ENCODE results near the gene ADCYAP1. TPM values are rescaled to one million over a fixed set of nuclear protein-coding genes. Genes with fewer than 3 reads are reported as not detected.
"Not testable (repeated sequence)": the region's sequence is repeated elsewhere in the genome, so short reads cannot be mapped to it uniquely, and the experiment has no call there.

The ADCYAP1 gene
- total RNA-seq, result not detected in 2 replicates

- intact Hi-C loops (cut with micrococcal nuclease), result no loop called here
Measured at GRCh38 chr18:904218-905090, at the start of gene ADCYAP1. TSS of gene ADCYAP1 (plus strand) at chr18:904871. CDS start at chr18:905387, 516 bp downstream.

- intact Hi-C loops (cut with micrococcal nuclease), result no loop called here
Measured at GRCh38 chr18:857986-858385, 46.7 kb upstream of the ADCYAP1 start.

GRCh38 chr18:864872-865273 lies 39.8 kb upstream of the ADCYAP1 start:
- intact Hi-C loops (cut with micrococcal nuclease), result loop anchor here (1.0 to 10.0 kb wide), 6 partner anchors 46 to 1682 kb away; no protein-coding TSS in a partner anchor

- intact Hi-C loops (cut with micrococcal nuclease), result loop anchor here (10.0 kb wide), 2 partner anchors 1358 to 1488 kb away; no protein-coding TSS in a partner anchor
Measured at GRCh38 chr18:867257-867656, 37.4 kb upstream of the ADCYAP1 start.

- intact Hi-C loops (cut with micrococcal nuclease), result not testable (repeated sequence)
Measured at GRCh38 chr18:873426-873825, 31.2 kb upstream of the ADCYAP1 start.

GRCh38 chr18:875912-876311 lies 28.8 kb upstream of the ADCYAP1 start:
- intact Hi-C loops (cut with micrococcal nuclease), result no loop called here

- intact Hi-C loops (cut with micrococcal nuclease), result no loop called here
Measured at GRCh38 chr18:877238-877637, 27.4 kb upstream of the ADCYAP1 start.

GRCh38 chr18:886076-886475 lies 18.6 kb upstream of the ADCYAP1 start:
- intact Hi-C loops (cut with micrococcal nuclease), result no loop called here

- intact Hi-C loops (cut with micrococcal nuclease), result no loop called here
Measured at GRCh38 chr18:887716-888115, 17.0 kb upstream of the ADCYAP1 start.

- intact Hi-C loops (cut with micrococcal nuclease), result no loop called here
Measured at GRCh38 chr18:892316-892715, 12.4 kb upstream of the ADCYAP1 start.

GRCh38 chr18:896315-896714 lies 8.4 kb upstream of the ADCYAP1 start:
- intact Hi-C loops (cut with micrococcal nuclease), result no loop called here

- intact Hi-C loops (cut with micrococcal nuclease), result no loop called here
Measured at GRCh38 chr18:901761-902160, 2.9 kb upstream of the ADCYAP1 start.

GRCh38 chr18:902229-902628 lies 2.4 kb upstream of the ADCYAP1 start:
- intact Hi-C loops (cut with micrococcal nuclease), result no loop called here

- intact Hi-C loops (cut with micrococcal nuclease), result no loop called here
Measured at GRCh38 chr18:903701-904100, 970 bp upstream of the ADCYAP1 start.

- intact Hi-C loops (cut with micrococcal nuclease), result no loop called here
Measured at GRCh38 chr18:905307-905947, 756 bp downstream of the ADCYAP1 start.

- intact Hi-C loops (cut with micrococcal nuclease), result no loop called here
Measured at GRCh38 chr18:905948-906415, 1.3 kb downstream of the ADCYAP1 start.

- intact Hi-C loops (cut with micrococcal nuclease), result no loop called here
Measured at GRCh38 chr18:906416-907114, 1.9 kb downstream of the ADCYAP1 start.

- intact Hi-C loops (cut with micrococcal nuclease), result no loop called here
Measured at GRCh38 chr18:907115-907884, 2.6 kb downstream of the ADCYAP1 start.

GRCh38 chr18:907885-908757 lies 3.5 kb downstream of the ADCYAP1 start:
- intact Hi-C loops (cut with micrococcal nuclease), result no loop called here

Measured in T-helper 1 cell treated with Interleukin-12 subunit alpha and Interleukin-12 subunit beta and Interleukin-4 antibody, amounts not matched to agents 30 ng/mL and 1 ng/mL, for 36 hours (primary cell).